Fibroblast of the conjunctiva (primary cell): Measurements from ENCODE around the gene ATP2B2.

Experiments used
- DNase-seq: peaks from one replicate; pipeline ENCODE4 v3.0.0-alpha.2; 2010; ENCODE audit warnings: low read depth

ATP2B2 gene

GRCh38 chr3:10510743-10511432 lies 5.5 kb upstream of the ATP2B2 start:
- no peak for DNase-seq

- DNase-seq, result no peak
Observed at GRCh38 chr3:10510086-10510742, 4.8 kb upstream of the ATP2B2 start.

- DNase-seq, result no peak
Observed at GRCh38 chr3:10509325-10509724, 3.9 kb upstream of the ATP2B2 start.

GRCh38 chr3:10508619-10509260 lies 3.4 kb upstream of the ATP2B2 start:
- no peak for DNase-seq

- no peak for DNase-seq
Observed at GRCh38 chr3:10508235-10508618, 2.8 kb upstream of the ATP2B2 start.

- DNase-seq, result no peak
Observed at GRCh38 chr3:10507331-10507730, 1.9 kb upstream of the ATP2B2 start.

GRCh38 chr3:10506696-10507095 lies 1.3 kb upstream of the ATP2B2 start:
- DNase-seq, result no peak

GRCh38 chr3:10505791-10506585 lies 602 bp upstream of the ATP2B2 start:
- no peak for DNase-seq

- DNase-seq, result no peak
Observed at GRCh38 chr3:10504171-10505049, 976 bp downstream of the ATP2B2 start.

- DNase-seq, result no peak
Observed at GRCh38 chr3:10503217-10503796, 2.1 kb downstream of the ATP2B2 start.

- no peak for DNase-seq
Observed at GRCh38 chr3:10502185-10502880, 3.1 kb downstream of the ATP2B2 start.

- no peak for DNase-seq
Observed at GRCh38 chr3:10501664-10502052, 3.7 kb downstream of the ATP2B2 start.

- no peak for DNase-seq
Observed at GRCh38 chr3:10500717-10501663, 4.4 kb downstream of the ATP2B2 start.

- no peak for DNase-seq
Observed at GRCh38 chr3:10498271-10498670, 7.1 kb downstream of the ATP2B2 start.

GRCh38 chr3:10497439-10497838 lies 7.9 kb downstream of the ATP2B2 start:
- DNase-seq, result no peak

GRCh38 chr3:10496121-10496863 lies 9.1 kb downstream of the ATP2B2 start:
- DNase-seq, result no peak

- no peak for DNase-seq
Observed at GRCh38 chr3:10495614-10496013, 9.8 kb downstream of the ATP2B2 start.

GRCh38 chr3:10495003-10495402 lies 10.4 kb downstream of the ATP2B2 start:
- no peak for DNase-seq

GRCh38 chr3:10494180-10494579 lies 11.2 kb downstream of the ATP2B2 start:
- no peak for DNase-seq
